NB4 (cell line): ENCODE data around the gene ZMYND11.

ENCODE experiments used
- POLR2A ChIP-seq: IDR thresholded peaks from 2 replicates; pipeline ENCODE4 v1.6.1; 2011; ENCODE audit warnings: mild to moderate bottlenecking; ENCODE audit not compliant: insufficient read length; ENCODE audit errors: extremely low read depth
- TF ChIP-seq, protein P1 (sequence below): IDR thresholded peaks from one replicate; pipeline ENCODE4 v1.5.1; 2012; ENCODE audit warnings: low read depth, low read length
- TF ChIP-seq, protein P2 (sequence below): IDR thresholded peaks from 2 replicates; pipeline ENCODE4 v1.6.1; 2011; ENCODE audit warnings: low read depth, low read length

DNA sequence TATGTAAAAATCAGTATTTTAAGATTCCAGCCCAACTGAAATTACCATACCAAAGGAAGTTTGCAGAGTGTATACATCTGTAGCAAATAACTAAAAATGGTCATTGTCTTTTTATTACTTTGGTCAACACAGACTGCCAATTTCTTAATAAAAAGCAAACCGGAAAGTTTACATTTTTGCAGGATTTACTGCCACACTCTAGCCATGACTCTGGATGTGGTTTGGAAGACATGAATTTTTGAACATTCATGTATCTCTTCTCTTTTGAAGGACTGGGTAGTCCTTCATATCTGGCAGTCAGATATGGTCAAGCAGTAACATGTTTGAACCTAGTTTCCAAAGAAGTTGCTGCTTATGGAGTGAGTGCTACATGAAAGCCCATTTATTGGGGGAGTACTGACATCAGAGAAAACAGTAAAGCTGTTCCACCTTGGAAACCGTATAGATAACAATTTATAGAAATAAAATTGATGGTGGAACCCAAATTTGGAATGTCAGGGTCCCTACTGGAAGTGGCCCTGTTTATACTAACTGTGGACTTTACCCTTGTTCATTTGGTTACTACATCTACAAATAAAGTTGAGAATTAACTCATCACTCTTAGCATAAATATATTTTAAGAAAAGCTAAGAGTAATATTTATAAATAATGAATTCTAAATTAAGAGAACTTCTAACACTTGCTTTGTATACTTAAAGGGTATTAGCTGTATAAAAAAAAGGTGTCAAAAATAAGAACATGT is 84.6 kb downstream of the ZMYND11 start:
- TF ChIP-seq, protein P1, sequence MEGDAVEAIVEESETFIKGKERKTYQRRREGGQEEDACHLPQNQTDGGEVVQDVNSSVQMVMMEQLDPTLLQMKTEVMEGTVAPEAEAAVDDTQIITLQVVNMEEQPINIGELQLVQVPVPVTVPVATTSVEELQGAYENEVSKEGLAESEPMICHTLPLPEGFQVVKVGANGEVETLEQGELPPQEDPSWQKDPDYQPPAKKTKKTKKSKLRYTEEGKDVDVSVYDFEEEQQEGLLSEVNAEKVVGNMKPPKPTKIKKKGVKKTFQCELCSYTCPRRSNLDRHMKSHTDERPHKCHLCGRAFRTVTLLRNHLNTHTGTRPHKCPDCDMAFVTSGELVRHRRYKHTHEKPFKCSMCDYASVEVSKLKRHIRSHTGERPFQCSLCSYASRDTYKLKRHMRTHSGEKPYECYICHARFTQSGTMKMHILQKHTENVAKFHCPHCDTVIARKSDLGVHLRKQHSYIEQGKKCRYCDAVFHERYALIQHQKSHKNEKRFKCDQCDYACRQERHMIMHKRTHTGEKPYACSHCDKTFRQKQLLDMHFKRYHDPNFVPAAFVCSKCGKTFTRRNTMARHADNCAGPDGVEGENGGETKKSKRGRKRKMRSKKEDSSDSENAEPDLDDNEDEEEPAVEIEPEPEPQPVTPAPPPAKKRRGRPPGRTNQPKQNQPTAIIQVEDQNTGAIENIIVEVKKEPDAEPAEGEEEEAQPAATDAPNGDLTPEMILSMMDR = no peak
- no peak for TF ChIP-seq POLR2A
- TF ChIP-seq, protein P2, sequence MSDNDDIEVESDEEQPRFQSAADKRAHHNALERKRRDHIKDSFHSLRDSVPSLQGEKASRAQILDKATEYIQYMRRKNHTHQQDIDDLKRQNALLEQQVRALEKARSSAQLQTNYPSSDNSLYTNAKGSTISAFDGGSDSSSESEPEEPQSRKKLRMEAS = no peak
